ENCODE measurements around the gene PPEF1. TPM values are rescaled to one million over a fixed set of nuclear protein-coding genes. Genes with fewer than 3 reads are reported as not detected.

PPEF1 gene
- total RNA-seq, 1 donor from 2014 or later = not detected

- DNase-seq (ENCODE audit: low read depth) = no peak
- no peak overlapping the region for H3K4me3 ChIP-seq (ENCODE audit: low read depth, low read length)
- no peak for TF ChIP-seq CTCF (conservative IDR thresholded peaks at IDR 0.05; ENCODE audit: low read depth, low read length)
These were observed 24.5 kb upstream of the PPEF1 start for GRCh38 chrX:18682979-18683387.

GRCh38 chrX:18687856-18688495 lies 19.5 kb upstream of the PPEF1 start:
- DNase-seq (ENCODE audit: low read depth) = no peak
- no peak overlapping the region for H3K4me3 ChIP-seq (ENCODE audit: low read depth, low read length)
- TF ChIP-seq CTCF (conservative IDR thresholded peaks at IDR 0.05; ENCODE audit: low read depth, low read length) = no peak

- no peak for DNase-seq (ENCODE audit: low read depth)
- H3K4me3 ChIP-seq (ENCODE audit: low read depth, low read length) = no peak overlapping the region
- no peak for TF ChIP-seq CTCF (conservative IDR thresholded peaks at IDR 0.05; ENCODE audit: low read depth, low read length)
These were observed 16.0 kb upstream of the PPEF1 start for GRCh38 chrX:18691431-18691830.

GRCh38 chrX:18692541-18692940 lies 14.9 kb upstream of the PPEF1 start:
- no peak for DNase-seq (ENCODE audit: low read depth)
- no peak overlapping the region for H3K4me3 ChIP-seq (ENCODE audit: low read depth, low read length)

GRCh38 chrX:18696653-18697052 lies 10.8 kb upstream of the PPEF1 start:
- no peak for TF ChIP-seq CTCF (conservative IDR thresholded peaks at IDR 0.05; ENCODE audit: low read depth, low read length)
- H3K4me3 ChIP-seq (ENCODE audit: low read depth, low read length) = no peak overlapping the region
- DNase-seq (ENCODE audit: low read depth) = no peak

More at GRCh38 chrX:18692541-18692940, 14.9 kb upstream of the PPEF1 start:
- TF ChIP-seq CTCF (conservative IDR thresholded peaks at IDR 0.05; ENCODE audit: low read depth, low read length) = no peak

- no peak for TF ChIP-seq CTCF (conservative IDR thresholded peaks at IDR 0.05; ENCODE audit: low read depth, low read length)
- DNase-seq (ENCODE audit: low read depth) = no peak
- no peak overlapping the region for H3K4me3 ChIP-seq (ENCODE audit: low read depth, low read length)
These were observed 8.5 kb upstream of the PPEF1 start for GRCh38 chrX:18698737-18699650.

All from epithelial cell of proximal tubule (primary cell).